ENCODE data around the gene LAT.
A peak's percentile ranks its signal among the peaks of the same experiment; 100 is the strongest.
"Not testable (repeated sequence)": the region's sequence is repeated elsewhere in the genome, so short reads cannot be mapped to it uniquely, and the experiment has no call there.

Gene LAT

GRCh38 chr16:28984619-28985135, at the start of gene LAT:
Gene LAT (plus strand): TSS chr16:28985052. CDS start chr16:28985418, 366 bp downstream.
- DNase-seq, result no peak

GRCh38 chr16:28935346-28935745, 49.5 kb upstream of the LAT start:
- no peak for DNase-seq

- DNase-seq, result no peak
Measured at GRCh38 chr16:28935924-28936783, 48.7 kb upstream of the LAT start.

- no peak for DNase-seq
Measured at GRCh38 chr16:28936784-28937155, 48.1 kb upstream of the LAT start.

- DNase-seq, result no peak
Measured at GRCh38 chr16:28937222-28937876, 47.5 kb upstream of the LAT start.

GRCh38 chr16:28938721-28939120, 46.1 kb upstream of the LAT start:
- no peak for DNase-seq

- not testable (repeated sequence) for DNase-seq
Measured at GRCh38 chr16:28939825-28940224, 45.0 kb upstream of the LAT start.

- DNase-seq, result peak; percentile 96 to 99
Measured at GRCh38 chr16:28943281-28943680, 41.6 kb upstream of the LAT start.

GRCh38 chr16:28946681-28947080, 38.2 kb upstream of the LAT start:
- DNase-seq, result no peak

- peak; percentile 99 to 100 for DNase-seq
Measured at GRCh38 chr16:28950648-28951409, 34.0 kb upstream of the LAT start, which contains the start of gene NFATC2IP. Gene NFATC2IP (plus strand): TSS chr16:28950937. CDS start chr16:28951012, 75 bp downstream.

- DNase-seq, result no peak
Measured at GRCh38 chr16:28951410-28951943, 33.4 kb upstream of the LAT start.

- DNase-seq, result no peak
Measured at GRCh38 chr16:28958216-28958615, 26.6 kb upstream of the LAT start.

GRCh38 chr16:28958836-28959235, 26.0 kb upstream of the LAT start:
- no peak for DNase-seq

- DNase-seq, result no peak
Measured at GRCh38 chr16:28964072-28964471, 20.8 kb upstream of the LAT start.

GRCh38 chr16:28964496-28964895, 20.4 kb upstream of the LAT start:
- DNase-seq, result no peak

- DNase-seq, result no peak
Measured at GRCh38 chr16:28967156-28967555, 17.7 kb upstream of the LAT start.

- DNase-seq, result not testable (repeated sequence)
Measured at GRCh38 chr16:28969696-28970095, 15.2 kb upstream of the LAT start.

- peak; percentile 65 to 89 for DNase-seq
Measured at GRCh38 chr16:28974007-28974436, 10.8 kb upstream of the LAT start.

- DNase-seq, result peak; percentile 97 to 99
Measured at GRCh38 chr16:28974437-28975157, 10.3 kb upstream of the LAT start, which contains the start of gene SPNS1. Gene SPNS1 (plus strand): TSS chr16:28974778. CDS start chr16:28975152, 374 bp downstream.

- DNase-seq, result no peak
Measured at GRCh38 chr16:28975158-28975599, 9.7 kb upstream of the LAT start.

GRCh38 chr16:28977703-28978662, 6.9 kb upstream of the LAT start:
- peak in 1 of 2 experiments; percentile 26 for DNase-seq

Data from NCI-H524 (cell line).